ENCODE results near the gene MAML3. TPM values are rescaled to one million over a fixed set of nuclear protein-coding genes. Genes with fewer than 3 reads are reported as not detected.

The MAML3 gene
- total RNA-seq, 1 experiment from 2014 or later = 0.43 TPM

DNA sequence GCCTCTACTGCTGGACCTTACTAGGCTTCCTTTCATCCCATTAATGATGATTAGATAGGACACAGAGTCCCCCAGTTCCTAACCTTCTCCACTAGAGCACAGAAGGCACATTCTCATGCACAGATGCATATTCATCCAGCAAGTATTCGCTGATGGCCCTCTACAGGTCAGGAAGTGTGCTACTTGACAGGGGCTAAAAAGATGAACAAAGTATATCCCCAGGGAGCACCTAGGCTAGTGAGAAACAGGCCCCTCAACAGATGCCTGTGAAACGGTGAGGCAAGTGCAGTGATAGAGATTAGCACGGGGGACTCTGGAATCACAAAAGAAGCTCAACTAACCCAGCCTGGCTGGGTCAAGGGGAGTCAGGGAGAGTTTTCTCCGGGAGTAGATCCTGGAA is 392.5 kb downstream of the MAML3 start:
- DNase-seq (ENCODE audit: low spot score) = peak; percentile 44

DNA sequence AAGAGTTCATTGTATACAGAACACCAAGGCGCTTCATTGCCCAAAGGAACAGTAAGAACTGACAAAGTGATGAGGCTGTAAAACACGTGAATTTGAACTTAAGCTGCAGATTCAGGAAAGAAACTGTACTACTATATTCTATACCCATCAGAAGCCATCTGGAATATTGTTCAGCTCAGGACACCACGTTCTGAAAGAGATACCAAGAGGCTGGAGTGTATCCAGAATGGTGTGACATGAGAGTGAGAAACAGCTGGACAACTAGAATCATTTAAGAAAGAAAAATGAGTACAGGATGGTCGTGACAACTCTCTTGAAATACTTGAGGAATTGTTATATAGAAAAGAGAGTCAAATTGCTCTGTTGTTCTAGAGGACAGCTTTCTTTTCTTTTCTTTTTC is 393.4 kb downstream of the MAML3 start:
- no peak for DNase-seq (ENCODE audit: low spot score)

DNA sequence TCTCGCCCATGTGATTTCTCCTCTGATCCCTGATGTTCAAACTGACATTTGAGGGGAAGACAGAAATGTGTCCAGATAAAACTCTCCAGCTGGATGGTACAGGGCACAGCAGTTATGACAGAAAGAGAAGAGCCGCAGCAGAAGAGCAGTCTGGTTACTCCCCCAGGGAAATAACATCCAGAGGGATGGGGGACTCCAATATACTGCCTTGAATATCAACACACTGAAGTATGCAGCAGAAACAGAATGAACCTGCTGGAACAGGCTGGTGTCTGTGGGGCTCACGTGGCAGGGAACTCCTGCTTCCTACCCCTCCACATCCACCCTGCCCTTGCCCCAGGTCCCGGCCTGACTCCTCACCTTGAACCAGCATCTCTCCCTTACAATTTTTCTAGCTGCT is 394.9 kb downstream of the MAML3 start:
- DNase-seq (ENCODE audit: low spot score) = no peak

DNA sequence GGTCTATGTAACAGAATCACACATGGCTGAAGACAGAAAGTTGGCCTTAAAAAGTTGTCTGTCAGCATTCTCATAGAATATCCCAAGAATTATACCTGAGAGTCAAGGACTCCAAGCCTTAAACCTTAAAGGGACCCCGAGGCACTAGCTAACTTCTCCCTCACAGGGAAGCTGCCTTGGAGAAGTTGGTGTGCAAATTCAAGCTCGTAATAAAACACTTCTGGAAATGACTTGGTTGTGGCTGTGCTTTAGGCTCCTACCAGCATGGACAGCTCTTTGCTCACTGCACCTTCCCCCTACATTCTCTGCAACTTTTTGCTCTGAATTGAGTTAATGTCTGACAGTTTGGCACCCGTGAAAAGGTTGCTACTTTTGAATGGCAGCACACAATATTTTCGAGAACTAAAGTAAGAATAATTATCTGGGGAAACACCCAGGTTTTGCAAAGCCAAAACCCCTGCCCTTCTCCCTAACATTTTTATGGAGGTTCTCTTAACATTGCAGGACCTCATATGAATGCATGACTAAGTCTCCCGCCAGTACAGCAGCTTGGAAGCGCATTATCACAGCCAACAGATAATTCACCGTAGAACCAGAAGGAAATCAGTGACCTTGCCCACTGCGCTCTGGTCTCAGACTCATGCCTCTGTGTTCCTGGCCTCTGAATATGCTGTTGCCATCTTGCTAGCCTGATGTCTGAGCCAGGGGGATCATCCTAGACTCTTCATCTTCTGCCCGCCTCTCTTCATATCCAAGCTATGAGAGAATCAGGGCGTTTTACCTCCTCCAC is 397.4 kb downstream of the MAML3 start:
- no peak for DNase-seq (ENCODE audit: low spot score)

DNA sequence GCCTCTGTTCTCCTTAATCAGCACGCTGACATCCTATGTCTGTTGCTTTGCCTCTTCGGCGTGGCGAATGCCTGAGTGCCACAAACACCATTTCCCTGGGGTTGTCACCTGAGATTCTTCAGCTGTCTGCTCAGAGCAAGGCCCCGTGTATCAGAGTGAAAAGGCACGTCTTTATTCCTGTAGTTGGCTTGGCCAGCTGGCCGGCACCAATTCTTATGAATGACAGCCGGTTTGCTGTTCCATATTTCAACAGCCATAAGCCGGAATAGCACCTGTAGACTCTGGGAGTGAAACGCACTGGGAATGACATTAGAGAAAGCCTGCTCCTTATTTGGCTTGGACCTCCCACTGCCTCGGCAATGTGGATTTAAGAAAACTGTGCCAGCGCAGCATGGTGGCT is 399.0 kb downstream of the MAML3 start:
- DNase-seq (ENCODE audit: low spot score) = no peak

DNA sequence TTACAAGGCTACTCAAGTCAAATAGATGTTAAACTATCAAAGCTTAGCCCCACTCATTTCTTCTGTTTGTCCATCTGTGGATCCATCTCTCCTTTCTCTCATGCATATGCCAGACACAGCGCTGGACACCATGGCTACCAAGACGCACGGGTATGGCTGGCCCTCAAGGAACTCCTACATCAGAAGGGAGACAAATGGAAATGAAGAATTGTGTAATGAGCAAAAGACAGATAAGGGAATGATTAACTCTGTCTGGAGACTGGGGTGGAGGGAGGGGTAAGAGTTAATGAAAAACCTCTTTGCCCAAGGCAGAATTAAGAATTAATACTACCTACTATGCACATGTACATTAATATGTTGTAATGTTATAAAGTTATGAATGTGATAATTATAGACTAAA is 400.3 kb downstream of the MAML3 start:
- no peak for DNase-seq (ENCODE audit: low spot score)

DNA sequence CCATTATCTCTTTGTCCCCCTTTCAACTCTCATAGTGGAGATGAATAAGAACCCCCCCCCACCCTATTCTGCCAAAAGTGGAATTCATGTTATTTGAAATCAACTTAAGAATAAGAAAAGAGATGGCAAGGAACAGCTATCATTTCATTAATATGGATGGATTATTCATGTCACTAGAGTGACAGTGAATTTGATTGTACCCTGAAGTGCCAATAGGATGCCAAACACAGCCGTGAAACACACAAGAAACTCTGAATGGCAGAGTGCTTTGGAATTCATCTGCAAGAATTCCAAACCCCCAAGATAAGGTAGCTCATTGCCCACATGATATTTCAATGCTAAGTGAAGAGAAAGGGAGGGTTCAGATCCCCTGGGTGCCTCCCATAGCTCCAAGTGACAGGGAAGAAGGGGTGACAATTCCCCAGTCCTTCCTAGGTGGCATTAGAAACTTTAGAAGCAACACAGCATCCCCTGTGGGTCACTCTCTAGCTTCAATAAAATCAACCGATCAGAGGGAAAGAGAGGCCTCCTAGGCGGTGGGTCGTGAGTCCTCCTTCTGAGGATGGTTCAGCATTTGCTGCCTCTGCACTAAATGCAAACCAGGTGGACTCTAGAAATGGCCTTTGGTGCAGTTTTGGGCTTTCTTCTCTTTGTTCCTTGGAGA is 404.0 kb downstream of the MAML3 start:
- DNase-seq (ENCODE audit: low spot score) = no peak

DNA sequence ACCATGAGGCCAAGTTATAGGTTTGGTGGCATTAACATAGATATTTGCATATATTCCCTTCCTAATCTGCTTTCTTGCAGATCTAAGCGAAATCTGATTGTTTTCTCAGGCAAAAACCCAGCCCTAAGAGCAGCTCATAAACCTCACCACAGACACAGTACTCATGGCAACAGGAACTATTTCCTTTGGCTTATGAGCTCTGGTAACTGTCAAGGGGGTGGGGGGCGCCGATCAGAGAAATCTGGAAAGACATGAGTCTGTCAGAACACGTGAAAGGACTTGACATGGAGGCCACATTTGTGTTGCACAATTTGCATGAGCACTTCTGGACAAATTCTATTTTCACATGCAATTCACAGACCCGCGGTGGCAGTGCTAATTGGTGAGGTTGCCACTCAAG is 404.6 kb downstream of the MAML3 start:
- no peak for DNase-seq (ENCODE audit: low spot score)

DNA sequence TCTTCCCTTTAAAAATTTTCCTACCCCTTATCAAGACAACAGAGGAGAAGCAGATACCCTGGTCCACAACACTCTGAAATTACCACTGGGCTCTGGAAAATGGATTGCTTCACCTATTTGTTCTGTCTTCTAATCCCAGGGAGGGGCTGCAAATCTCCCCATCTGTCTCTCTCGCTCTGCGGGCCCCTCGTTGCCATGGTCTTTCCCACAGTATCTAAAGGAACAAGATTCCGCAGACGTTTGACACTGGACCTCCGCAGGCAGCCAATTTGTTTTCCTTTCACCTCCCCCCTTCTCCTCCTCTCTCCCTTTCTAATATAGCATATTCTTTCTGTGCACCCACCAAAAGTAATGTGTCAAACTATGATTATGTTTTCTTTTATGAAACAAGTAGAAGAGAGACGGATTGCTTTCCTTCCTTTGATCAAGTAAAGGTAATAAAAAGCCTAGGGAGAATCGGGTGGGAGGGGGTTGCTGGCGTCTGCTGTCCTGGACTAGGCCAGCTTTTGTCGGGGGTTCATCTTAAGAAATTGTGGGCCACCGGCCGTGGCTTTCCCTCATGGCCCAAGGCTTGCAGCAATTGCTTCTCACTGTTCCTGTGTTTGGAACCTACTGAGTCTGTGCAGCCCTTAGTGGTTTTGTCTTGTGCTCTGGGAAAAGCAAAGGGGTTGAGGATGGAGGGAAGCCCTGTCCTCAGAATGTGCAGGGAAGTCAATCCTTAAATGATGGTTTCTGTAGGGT is 407.4 kb downstream of the MAML3 start:
- no peak for DNase-seq (ENCODE audit: low spot score)

DNA sequence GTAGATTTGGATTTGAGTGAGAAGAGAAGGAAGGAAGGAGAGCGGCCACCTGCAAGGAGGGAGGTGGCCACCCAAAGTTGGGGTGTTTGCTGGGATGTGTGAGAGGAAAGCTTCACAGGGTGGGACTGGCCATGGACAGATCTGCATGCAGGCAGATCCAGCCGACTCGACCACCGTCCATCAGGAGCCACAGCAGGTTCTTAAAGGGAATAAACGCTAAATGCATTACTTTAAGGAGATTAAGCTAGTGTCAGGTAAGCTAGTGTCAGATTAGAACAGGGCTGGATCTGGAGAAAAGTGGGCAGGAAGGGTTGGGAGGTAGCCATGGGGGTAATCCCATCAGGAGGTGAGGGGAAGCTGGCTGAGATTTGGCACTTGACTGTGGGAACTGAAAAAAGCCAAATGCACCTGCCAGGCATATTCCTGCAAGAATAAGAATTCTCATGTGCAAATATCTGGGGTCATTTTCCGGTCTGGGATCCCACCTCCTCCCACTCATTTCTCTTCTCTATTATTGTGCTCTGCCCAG is 408.8 kb downstream of the MAML3 start:
- no peak for DNase-seq (ENCODE audit: low spot score)

DNA sequence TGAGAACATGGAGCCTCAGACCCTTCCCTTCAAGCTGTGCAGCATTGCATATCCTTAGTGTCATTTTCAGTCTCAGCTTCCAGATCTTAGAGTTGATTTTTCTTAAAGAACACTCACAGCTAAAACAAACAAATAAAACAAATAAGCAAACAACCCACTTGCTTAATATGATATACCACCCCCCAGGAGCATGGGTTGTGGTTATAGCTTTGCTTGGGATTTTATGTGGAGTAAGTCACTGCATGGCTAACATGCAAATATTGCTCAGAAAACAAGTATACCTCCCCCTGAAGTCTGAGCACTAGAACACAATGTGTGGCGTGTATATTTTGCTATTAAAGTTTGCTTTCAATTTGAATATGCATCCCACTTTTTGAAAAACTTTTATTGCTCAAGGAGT is 409.8 kb downstream of the MAML3 start:
- DNase-seq (ENCODE audit: low spot score) = no peak

DNA sequence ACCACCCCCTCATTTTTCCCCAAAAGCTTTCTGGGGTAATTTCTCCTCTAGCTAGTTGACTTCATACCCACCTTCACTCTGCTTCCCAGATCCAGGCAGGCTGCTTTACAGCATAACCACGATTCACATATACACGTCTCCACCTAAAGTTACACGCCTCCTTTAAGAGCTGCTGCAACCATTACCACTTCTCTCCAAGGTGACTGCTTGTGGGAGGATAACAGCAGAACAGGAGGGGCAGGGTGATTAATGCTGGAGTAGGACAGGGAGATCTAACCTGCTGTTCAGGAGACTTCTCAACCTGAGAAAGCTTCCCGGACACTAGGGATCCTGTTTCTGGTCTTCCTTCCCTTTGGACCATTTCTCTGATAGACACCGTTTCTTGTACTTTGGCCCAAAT is 411.0 kb downstream of the MAML3 start:
- DNase-seq (ENCODE audit: low spot score) = no peak

DNA sequence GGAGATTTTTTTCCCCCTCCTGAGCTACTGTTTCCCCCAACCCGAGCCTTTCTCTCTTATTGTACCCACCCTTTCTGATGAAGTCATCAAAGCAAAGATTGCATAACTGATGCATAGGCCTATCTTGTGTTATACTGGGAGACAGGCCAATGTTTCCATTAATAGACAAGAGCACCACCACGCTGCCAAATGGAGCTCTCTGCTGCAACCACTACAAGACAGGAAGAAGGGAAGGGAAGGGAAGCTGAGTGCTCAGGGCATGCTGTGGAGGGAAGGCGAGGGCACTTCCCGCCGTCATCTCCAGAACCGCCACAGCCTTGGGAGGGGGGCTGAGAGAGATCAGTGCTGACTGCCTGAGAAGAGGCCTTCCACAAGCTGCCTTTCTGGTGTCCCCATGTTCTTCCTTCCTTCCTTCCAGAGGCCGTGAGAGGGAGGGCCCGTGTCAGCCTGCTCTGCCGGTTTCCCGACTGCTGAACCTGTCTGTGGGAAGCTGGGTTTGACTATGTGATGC is 413.4 kb downstream of the MAML3 start:
- peak; percentile 87 for DNase-seq (ENCODE audit: low spot score)

DNA sequence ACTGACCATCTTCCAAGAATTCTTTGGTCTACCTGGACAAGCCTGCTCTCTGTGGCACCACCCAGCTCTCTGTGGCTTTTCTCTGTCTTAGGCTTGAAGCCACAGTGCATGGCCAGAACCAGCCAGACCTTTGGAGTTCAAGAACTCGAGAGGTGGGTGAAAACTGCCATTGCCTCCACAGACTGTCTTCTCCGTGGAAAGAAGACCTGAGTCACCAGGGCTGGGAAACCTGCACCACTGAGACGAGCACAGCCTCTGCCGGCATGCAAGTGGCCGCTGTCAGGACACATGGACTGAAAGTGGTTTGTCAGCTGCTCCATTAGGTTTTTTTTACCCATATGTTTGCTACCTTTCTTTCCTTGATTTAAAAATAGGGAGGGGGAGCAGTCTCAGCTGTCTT is 413.9 kb downstream of the MAML3 start:
- DNase-seq (ENCODE audit: low spot score) = no peak

DNA sequence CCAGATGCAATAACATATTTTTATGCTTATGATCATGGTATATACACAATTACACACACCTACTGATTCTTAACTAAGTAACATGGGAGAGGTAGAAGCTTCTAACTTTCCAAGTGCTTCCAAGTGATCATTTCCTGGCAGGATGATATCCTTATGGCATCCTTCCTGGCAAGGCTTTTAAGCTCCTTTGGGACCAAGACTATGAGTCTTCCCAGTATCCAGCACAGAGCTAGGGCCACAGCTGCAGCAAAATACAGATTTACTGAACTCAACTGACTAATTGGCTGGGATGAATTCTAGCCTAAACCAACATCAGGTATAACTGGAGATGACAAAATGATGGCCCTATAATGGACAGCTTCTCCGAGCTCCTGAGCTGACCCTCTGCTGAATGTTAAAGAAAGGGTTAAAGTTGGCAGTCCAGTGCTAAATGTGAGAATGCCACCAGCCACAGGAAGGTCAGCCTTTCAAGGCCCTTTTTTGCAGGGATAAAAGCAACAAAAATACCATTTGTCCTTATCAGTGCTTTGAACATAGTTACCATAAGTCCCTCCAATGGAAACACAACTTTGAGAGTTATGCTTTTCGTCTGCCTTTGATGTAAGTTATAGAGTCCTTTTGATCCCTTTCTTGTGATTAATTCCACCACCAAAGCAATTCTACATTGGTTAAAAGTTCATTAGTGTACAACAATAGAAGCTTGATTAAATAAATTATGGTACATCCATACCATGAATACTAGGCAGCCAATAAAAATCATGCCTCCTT is 415.0 kb downstream of the MAML3 start:
- DNase-seq (ENCODE audit: low spot score) = no peak

DNA sequence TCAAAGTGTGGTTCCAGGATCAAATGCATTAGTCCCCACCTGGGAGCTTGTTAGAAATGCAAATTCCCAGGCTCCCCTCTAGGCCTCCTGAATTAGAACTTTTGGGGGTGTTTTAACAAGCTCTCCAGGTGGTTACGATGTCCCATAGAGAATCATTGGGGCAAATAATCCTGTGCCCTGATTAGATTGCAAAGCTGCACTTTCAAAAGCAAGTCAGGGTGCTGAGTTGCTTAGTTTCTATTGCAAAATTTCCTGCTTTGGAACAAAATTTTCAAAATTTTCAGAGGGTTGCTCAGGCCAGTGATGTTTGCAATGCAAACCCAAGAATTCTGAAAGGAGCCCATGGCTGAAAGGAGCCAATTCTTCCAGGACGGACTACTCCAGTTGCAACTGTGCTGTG is 417.3 kb downstream of the MAML3 start:
- no peak for DNase-seq (ENCODE audit: low spot score)

DNA sequence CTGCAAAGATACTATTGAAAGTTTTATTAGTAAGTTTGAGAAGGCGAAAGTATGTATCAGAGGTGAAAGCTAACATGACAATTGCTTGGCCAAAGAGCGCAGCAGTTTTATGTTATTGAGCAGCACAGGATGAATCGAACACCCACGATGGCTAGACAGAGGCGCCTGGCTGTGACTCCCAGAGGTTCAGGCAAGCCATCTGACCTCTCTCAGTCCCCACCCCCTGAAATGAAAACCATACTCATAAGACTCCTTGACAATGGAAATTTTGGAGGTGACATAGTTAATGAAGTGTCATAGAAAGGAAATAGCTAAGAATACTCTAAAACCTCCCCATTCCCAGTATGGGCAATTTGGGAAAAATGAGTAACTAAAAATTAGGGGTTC is 417.7 kb downstream of the MAML3 start:
- DNase-seq (ENCODE audit: low spot score) = no peak

DNA sequence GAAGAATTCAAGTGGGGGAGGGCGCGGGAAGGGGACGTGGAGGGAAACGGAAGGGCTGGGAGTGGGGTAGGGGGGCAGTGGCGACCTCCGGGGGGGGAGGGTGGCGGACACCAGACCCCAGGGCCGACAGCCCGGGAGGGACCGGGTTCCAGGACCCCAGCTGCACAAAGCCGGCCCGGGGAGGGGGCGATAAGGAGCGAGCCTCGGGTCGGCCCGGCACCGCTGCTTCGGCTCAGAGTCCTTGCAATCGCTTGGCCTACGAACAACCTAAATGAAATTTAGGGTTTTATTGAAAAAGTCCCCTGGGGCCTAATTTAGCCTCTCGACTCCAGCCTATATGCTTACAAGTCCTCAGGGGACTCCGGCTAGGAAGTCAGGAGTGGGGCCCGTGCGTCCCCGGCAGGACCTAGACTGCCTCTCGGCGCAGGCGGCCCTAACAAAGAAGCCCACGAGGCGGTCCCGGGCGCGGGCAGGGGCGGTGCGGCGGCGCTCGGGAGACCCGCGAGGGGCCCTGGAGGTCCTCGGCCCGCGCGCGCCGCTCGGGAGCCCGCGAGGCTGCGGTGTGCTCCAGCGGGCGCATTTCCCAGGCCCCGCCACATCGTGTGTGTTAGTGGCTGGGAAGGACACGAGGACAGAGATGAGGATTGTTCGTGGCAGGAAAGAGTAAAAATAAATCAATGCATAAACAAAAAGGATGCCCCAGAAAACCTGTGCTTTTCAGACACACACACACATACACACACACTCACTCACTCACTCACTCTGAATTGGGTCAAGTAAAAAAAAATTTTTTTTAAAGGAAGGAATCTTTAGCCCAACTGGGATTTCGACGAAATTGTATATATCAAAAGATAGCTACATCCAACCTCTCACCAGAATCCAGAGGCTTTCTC is 418.4 kb downstream of the MAML3 start:
- DNase-seq (ENCODE audit: low spot score) = no peak

DNA sequence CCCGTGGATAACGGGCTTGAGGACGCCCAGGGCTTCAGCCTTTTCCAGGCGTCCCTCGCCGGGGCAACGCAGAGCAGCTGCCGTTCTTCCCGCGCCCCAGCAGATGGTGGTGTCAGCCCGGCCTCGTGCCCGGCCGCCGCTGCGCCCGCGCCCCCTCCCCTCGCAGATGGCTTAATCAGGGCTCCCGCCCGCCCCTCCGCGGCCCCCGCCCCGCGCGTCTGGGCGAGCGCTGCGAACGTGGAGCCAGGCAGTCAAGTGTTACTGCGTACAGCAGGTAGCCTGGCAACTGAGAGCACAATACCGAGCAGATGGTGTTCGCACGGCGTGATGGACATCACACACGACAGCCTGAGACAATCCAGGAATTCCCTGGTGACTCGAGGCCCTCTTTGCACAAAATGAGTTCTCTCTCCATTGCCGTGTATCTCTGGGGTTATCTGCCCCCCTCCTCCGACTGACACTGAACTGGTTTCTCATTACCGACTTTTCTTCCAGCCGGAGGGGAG is 419.1 kb downstream of the MAML3 start:
- peak; percentile 46 for DNase-seq (ENCODE audit: low spot score)

DNA sequence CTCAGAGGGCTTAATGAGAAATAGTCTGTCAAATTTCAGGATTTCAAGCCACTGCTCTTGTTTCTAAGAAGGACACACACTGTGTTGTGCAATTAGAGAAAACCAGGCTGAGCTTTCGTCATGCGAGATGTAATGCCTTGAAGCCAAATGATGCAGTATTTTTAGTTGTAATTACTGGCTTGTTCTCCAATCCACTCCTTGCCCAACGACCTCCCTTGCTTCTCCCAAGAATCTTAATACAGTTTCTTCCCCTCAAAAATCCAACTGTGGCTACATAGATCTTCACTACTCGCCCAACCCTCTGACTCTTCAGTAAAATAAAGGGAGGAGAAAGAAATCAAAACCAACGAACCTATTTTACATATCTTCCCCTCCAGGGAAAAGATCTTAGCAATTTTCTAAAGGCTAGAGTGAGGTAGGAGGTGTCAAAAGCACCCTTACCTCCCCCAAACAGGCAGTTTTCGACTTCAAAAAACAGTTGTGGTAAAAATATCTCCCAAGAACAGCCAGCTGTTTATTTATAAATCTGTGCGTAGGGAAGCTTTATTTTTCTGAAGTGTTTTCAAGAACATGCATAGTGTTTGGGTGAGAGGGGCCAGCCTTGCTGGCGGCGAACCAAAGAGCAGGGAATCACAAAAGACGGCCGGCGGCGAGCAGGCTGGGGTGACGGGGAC is 419.6 kb downstream of the MAML3 start:
- peak; percentile 15 for DNase-seq (ENCODE audit: low spot score)
